Measurements from ENCODE around the gene ZBTB25.

- TF ChIP-seq, protein P1, sequence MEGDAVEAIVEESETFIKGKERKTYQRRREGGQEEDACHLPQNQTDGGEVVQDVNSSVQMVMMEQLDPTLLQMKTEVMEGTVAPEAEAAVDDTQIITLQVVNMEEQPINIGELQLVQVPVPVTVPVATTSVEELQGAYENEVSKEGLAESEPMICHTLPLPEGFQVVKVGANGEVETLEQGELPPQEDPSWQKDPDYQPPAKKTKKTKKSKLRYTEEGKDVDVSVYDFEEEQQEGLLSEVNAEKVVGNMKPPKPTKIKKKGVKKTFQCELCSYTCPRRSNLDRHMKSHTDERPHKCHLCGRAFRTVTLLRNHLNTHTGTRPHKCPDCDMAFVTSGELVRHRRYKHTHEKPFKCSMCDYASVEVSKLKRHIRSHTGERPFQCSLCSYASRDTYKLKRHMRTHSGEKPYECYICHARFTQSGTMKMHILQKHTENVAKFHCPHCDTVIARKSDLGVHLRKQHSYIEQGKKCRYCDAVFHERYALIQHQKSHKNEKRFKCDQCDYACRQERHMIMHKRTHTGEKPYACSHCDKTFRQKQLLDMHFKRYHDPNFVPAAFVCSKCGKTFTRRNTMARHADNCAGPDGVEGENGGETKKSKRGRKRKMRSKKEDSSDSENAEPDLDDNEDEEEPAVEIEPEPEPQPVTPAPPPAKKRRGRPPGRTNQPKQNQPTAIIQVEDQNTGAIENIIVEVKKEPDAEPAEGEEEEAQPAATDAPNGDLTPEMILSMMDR (conservative IDR thresholded peaks at IDR 0.05; ENCODE audit: low read depth, low read length): no peak
- TF ChIP-seq EZH2phosphoT487 (IDR thresholded peaks at IDR 0.05; ENCODE audit: borderline replicate concordance, low read length): no peak
Observed at GRCh38 chr14:64400829-64401459, 102.7 kb downstream of the ZBTB25 start.
